ENCODE results near the gene NUMBL.

DNA sequence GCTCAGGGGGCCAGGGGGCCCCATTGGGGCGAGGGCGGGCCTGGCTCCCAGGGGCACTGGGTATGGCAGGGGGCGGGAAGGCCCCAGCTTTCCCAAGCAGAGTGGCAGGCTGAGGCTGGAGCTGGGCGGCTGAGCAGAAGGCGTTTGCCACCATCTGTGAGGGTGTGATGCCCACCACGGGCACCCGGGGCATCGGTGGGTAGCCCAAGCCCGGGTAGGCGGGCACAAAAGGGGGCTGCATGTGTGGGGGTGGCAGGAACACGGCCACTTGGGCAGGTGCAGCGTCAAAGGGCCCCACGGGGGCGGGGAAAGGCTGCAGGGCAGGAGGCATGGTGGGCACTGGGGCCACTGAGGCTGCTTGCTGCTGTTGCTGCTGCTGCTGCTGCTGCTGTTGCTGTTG is 22.8 kb downstream of the NUMBL start:
- no peak for TF ChIP-seq POLR2A (IDR thresholded peaks at IDR 0.05)
- TF ChIP-seq, protein P1, sequence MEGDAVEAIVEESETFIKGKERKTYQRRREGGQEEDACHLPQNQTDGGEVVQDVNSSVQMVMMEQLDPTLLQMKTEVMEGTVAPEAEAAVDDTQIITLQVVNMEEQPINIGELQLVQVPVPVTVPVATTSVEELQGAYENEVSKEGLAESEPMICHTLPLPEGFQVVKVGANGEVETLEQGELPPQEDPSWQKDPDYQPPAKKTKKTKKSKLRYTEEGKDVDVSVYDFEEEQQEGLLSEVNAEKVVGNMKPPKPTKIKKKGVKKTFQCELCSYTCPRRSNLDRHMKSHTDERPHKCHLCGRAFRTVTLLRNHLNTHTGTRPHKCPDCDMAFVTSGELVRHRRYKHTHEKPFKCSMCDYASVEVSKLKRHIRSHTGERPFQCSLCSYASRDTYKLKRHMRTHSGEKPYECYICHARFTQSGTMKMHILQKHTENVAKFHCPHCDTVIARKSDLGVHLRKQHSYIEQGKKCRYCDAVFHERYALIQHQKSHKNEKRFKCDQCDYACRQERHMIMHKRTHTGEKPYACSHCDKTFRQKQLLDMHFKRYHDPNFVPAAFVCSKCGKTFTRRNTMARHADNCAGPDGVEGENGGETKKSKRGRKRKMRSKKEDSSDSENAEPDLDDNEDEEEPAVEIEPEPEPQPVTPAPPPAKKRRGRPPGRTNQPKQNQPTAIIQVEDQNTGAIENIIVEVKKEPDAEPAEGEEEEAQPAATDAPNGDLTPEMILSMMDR (IDR thresholded peaks at IDR 0.05): no peak
- TF ChIP-seq EP300 (IDR thresholded peaks at IDR 0.05): no peak
